H9 (cell line): ENCODE measurements around the gene GLB1L. TPM values are rescaled to one million over a fixed set of nuclear protein-coding genes. Genes with fewer than 3 reads are reported as not detected.
"Not testable (repeated sequence)": the region's sequence is repeated elsewhere in the genome, so short reads cannot be mapped to it uniquely, and the experiment has no call there.

ENCODE experiments used
- DNase-seq: peaks from one replicate; pipeline ENCODE4 v3.0.0-alpha.2; 2017
- H2AFZ ChIP-seq: one replicate; pipeline ENCODE4 v1.6.1; 2013; ENCODE audit warnings: mild to moderate bottlenecking, low read length, control low read depth, moderate library complexity
- H2AK5ac ChIP-seq: 2 replicates; pipeline ENCODE4 v1.6.1; 2013; ENCODE audit warnings: low read length, control low read depth, mixed read lengths; ENCODE audit not compliant: insufficient read length
- H2BK120ac ChIP-seq: one replicate; pipeline ENCODE4 v1.6.1; 2013; ENCODE audit warnings: low read depth, mild to moderate bottlenecking, low read length, control low read depth, inconsistent platforms; ENCODE audit not compliant: poor library complexity, severe bottlenecking
- H2BK12ac ChIP-seq: 2 replicates; pipeline ENCODE4 v1.6.1; 2013; ENCODE audit warnings: low read length, control low read depth, mixed read lengths, low read depth; ENCODE audit not compliant: insufficient read length
- H2BK15ac ChIP-seq: 2 replicates; pipeline ENCODE4 v1.6.1; 2013; ENCODE audit warnings: low read depth, low read length, control low read depth
- H2BK20ac ChIP-seq: one replicate; pipeline ENCODE4 v1.6.1; 2013; ENCODE audit warnings: low read depth, mild to moderate bottlenecking, low read length, control low read depth, inconsistent platforms; ENCODE audit not compliant: poor library complexity, severe bottlenecking
- H2BK5ac ChIP-seq: 2 replicates; pipeline ENCODE4 v1.6.1; 2013; ENCODE audit warnings: low read length, control low read depth, mixed read lengths; ENCODE audit not compliant: insufficient read length
- H3K14ac ChIP-seq: 2 replicates; pipeline ENCODE4 v1.6.1; 2013; ENCODE audit warnings: low read length, control low read depth; ENCODE audit not compliant: insufficient read depth
- H3K18ac ChIP-seq: 2 replicates; pipeline ENCODE4 v1.6.1; 2013; ENCODE audit warnings: low read depth, mild to moderate bottlenecking, mixed read lengths, low read length, control low read depth; ENCODE audit not compliant: insufficient read length
- H3K23ac ChIP-seq: 2 replicates; pipeline ENCODE4 v1.6.1; 2013; ENCODE audit warnings: low read length, control low read depth, mixed read lengths, low read depth; ENCODE audit not compliant: insufficient read length
- H3K23me2 ChIP-seq: 2 replicates; pipeline ENCODE4 v1.6.1; 2013; ENCODE audit warnings: low read depth, mild to moderate bottlenecking, mixed read lengths, low read length, control low read depth; ENCODE audit not compliant: insufficient read length, poor library complexity, severe bottlenecking
- H3K27ac ChIP-seq: 2 replicates; pipeline ENCODE4 v1.5.1; 2013; ENCODE audit warnings: low read length, control low read depth, mixed read lengths, low read depth; ENCODE audit not compliant: insufficient read length
- H3K27me3 ChIP-seq: 2 replicates; pipeline ENCODE4 v1.6.1; 2013; ENCODE audit warnings: low read length, control low read depth, inconsistent platforms; ENCODE audit not compliant: insufficient read depth
- H3K4ac ChIP-seq: 2 replicates; pipeline ENCODE4 v1.6.1; 2013; ENCODE audit warnings: low read depth, mild to moderate bottlenecking, control low read depth, inconsistent platforms, low read length, moderate library complexity
- H3K4me1 ChIP-seq: 2 replicates; pipeline ENCODE4 v1.6.1; 2013; ENCODE audit warnings: low read length, control low read depth, inconsistent platforms; ENCODE audit not compliant: insufficient read depth
- H3K4me2 ChIP-seq: 2 replicates; pipeline ENCODE4 v1.6.1; 2013; ENCODE audit warnings: low read length, control low read depth, mixed read lengths; ENCODE audit not compliant: insufficient read length, insufficient read depth
- H3K56ac ChIP-seq: 2 replicates; pipeline ENCODE4 v1.6.1; 2013; ENCODE audit warnings: low read depth, mild to moderate bottlenecking, mixed read lengths, low read length, control low read depth; ENCODE audit not compliant: insufficient read length
- H3K79me1 ChIP-seq: 2 replicates; pipeline ENCODE4 v1.6.1; 2013; ENCODE audit warnings: low read depth, mild to moderate bottlenecking, moderate library complexity, low read length, control low read depth, inconsistent platforms; ENCODE audit not compliant: insufficient read depth, poor library complexity, severe bottlenecking
- H3K79me2 ChIP-seq: 2 replicates; pipeline ENCODE4 v1.6.1; 2013; ENCODE audit warnings: low read length, control low read depth, inconsistent platforms; ENCODE audit not compliant: insufficient read depth
- H3K9ac ChIP-seq: 2 replicates; pipeline ENCODE4 v1.6.1; 2013; ENCODE audit warnings: low read length, control low read depth, mixed read lengths; ENCODE audit not compliant: insufficient read length; ENCODE audit errors: extremely low read depth
- H3K9me3 ChIP-seq: one replicate; pipeline ENCODE4 v1.6.1; 2013; ENCODE audit warnings: low read depth, low read length, inconsistent platforms; ENCODE audit not compliant: control insufficient read depth
- H3T11ph ChIP-seq: one replicate; pipeline ENCODE4 v1.6.1; 2013; ENCODE audit warnings: mild to moderate bottlenecking, low read length, control low read depth, inconsistent platforms
- H4K20me1 ChIP-seq: one replicate; pipeline ENCODE4 v1.6.1; 2013; ENCODE audit not compliant: control insufficient read depth, insufficient read length, insufficient read depth
- H4K5ac ChIP-seq: 2 replicates; pipeline ENCODE4 v1.6.1; 2013; ENCODE audit warnings: low read depth, mild to moderate bottlenecking, mixed read lengths, low read length, control low read depth; ENCODE audit not compliant: insufficient read length
- H4K8ac ChIP-seq: replicated peaks from 2 replicates; pipeline ENCODE4 v1.6.1; 2013; ENCODE audit warnings: low read length, control low read depth, mixed read lengths, low read depth; ENCODE audit not compliant: insufficient read length
- H4K91ac ChIP-seq: 2 replicates; pipeline ENCODE4 v1.6.1; 2013; ENCODE audit warnings: low read depth, mild to moderate bottlenecking, moderate library complexity, mixed read lengths, low read length, control low read depth; ENCODE audit not compliant: insufficient read length
- H3K27ac Mint-ChIP-seq, 3 experiments: 2 replicates in 2 of 3; 3 replicates in 1 of 3; pipeline ENCODE4 v1.8.0; 2020 to 2021; ENCODE audit warnings: mixed read lengths in 3 of 3, mild to moderate bottlenecking in 1 of 3, moderate library complexity in 1 of 3
- H3K27me3 Mint-ChIP-seq: 2 replicates; pipeline ENCODE4 v1.8.0; 2021; ENCODE audit warnings: low read depth, mild to moderate bottlenecking, moderate library complexity, mixed read lengths
- H3K36me3 Mint-ChIP-seq, 3 experiments: 2 replicates in 2 of 3; 3 replicates in 1 of 3; pipeline ENCODE4 v1.8.0; 2020 to 2021; ENCODE audit warnings: low read depth in 3 of 3, mixed read lengths in 3 of 3; ENCODE audit not compliant: insufficient read depth in 1 of 3
- H3K4me1 Mint-ChIP-seq, 2 experiments: 2 replicates each; pipeline ENCODE4 v1.8.0; 2020; ENCODE audit warnings: mixed read lengths in 2 of 2
- H3K4me3 Mint-ChIP-seq, 2 experiments: 2 replicates in 1 of 2; 3 replicates in 1 of 2; pipeline ENCODE4 v1.8.0; 2020 to 2021; ENCODE audit warnings: mild to moderate bottlenecking in 2 of 2, mixed read lengths in 2 of 2, moderate library complexity in 1 of 2
- H3K9me3 Mint-ChIP-seq, 2 experiments: 2 replicates in 1 of 2; 3 replicates in 1 of 2; pipeline ENCODE4 v1.8.0; 2020; ENCODE audit warnings: mild to moderate bottlenecking in 2 of 2, mixed read lengths in 2 of 2, moderate library complexity in 1 of 2
- WGBS: extraction: QIAGEN DNeasy Blood & Tissue Kit; methylation state at CpG from one replicate; pipeline ENCODE4 v1.1.7; 2013; ENCODE audit warnings: missing lambda C conversion rate, low lambda C conversion rate, mixed read lengths; ENCODE audit not compliant: insufficient read length; ENCODE audit errors: extremely low coverage; 5-methylcytosine and 5-hydroxymethylcytosine counted together
- total RNA-seq: library from RNA; stranded (reverse); gene quantifications from 2 replicates; pipeline ENCODE4 v1.2.1, GENCODE V29; 2021

Gene GLB1L
- total RNA-seq, 1 experiment from 2014 or later = 6.5 TPM

DNA sequence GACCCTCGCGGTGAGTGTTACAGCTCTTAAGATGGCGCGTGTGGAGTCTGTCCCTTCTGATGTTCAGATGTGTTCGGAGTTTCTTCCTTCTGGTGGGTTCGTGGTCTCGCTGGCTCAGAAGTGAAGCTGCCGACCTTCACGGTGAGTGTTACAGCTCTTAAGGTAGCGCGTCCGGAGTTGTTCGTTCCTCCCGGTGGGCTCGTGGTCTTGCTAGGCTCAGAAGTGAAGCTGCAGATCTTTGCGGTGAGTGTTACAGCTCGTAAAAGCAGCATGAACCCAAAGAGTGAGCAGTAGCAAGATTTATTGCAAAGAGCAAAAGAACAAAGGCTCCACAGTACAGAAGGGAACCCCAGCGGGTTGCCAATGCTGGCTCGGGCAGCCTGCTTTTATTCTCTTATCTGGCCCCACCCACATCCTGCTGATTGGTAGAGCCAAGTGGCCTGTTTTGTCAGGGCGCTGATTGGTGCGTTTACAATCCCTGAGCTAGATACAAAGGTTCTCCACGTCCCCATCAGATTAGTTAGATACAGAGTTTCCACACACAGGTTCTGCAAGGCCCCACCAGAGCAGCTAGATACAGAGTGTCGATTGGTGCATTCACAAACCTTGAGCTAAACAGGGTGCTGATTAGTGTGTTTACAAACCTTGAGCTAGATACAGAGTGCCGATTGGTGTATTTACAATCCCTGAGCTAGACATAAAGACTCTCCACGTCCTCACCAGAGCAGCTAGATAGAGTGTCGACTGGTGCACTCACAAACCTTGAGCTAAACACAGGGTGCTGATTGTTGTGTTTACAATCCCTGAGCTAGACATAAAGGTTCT is 44.5 kb downstream of the GLB1L start:
- H3K56ac ChIP-seq, H4K8ac ChIP-seq, H4K5ac ChIP-seq, H3K4ac ChIP-seq, H2BK15ac ChIP-seq, H2AK5ac ChIP-seq, H3K4me1 ChIP-seq, H3K27ac ChIP-seq, H3T11ph ChIP-seq, H2AFZ ChIP-seq, H2BK20ac ChIP-seq, H3K27me3 ChIP-seq, H3K79me1 ChIP-seq, H3K4me2 ChIP-seq, H3K14ac ChIP-seq, H2BK12ac ChIP-seq, H4K20me1 ChIP-seq, H3K9ac ChIP-seq, H3K23ac ChIP-seq, H3K9me3 Mint-ChIP-seq, H3K36me3 Mint-ChIP-seq, H4K91ac ChIP-seq, H3K9me3 ChIP-seq, H2BK5ac ChIP-seq, H3K23me2 ChIP-seq, H3K18ac ChIP-seq, H3K4me3 Mint-ChIP-seq, H3K79me2 ChIP-seq, H2BK120ac ChIP-seq, DNase-seq: not testable (repeated sequence)
- no CpG with 5 or more reads among the region's 26 CpGs for WGBS
- Mint-ChIP-seq H3K27me3 (peaks cover 13% of the 10 kb centered on the region), H3K4me1 (peaks cover 11 to 17% of the 10 kb centered on the region in 2 experiments), H3K27ac (peak overlapping the region; percentile 6 to 91 (median 76); a peak in 4 of 7 replicates)
